ENCODE data around the gene MAX.

Gene MAX

GRCh38 chr14:65073605-65074201 lies 28.6 kb downstream of the MAX start:
- DNase-seq (ENCODE audit: low read depth), result no peak

- no peak for DNase-seq (ENCODE audit: low read depth)
Measured at GRCh38 chr14:65072937-65073336, 29.4 kb downstream of the MAX start.

GRCh38 chr14:65072256-65072655 lies 30.1 kb downstream of the MAX start:
- DNase-seq (ENCODE audit: low read depth), result no peak

GRCh38 chr14:65071544-65071943 lies 30.8 kb downstream of the MAX start:
- DNase-seq (ENCODE audit: low read depth), result no peak

- no peak for DNase-seq (ENCODE audit: low read depth)
Measured at GRCh38 chr14:65070471-65070976, 31.8 kb downstream of the MAX start.

GRCh38 chr14:65069874-65070413 lies 32.4 kb downstream of the MAX start:
- DNase-seq (ENCODE audit: low read depth), result no peak

- DNase-seq (ENCODE audit: low read depth), result no peak
Measured at GRCh38 chr14:65065719-65066118, 36.6 kb downstream of the MAX start.

- DNase-seq (ENCODE audit: low read depth), result no peak
Measured at GRCh38 chr14:65062096-65063075, 39.9 kb downstream of the MAX start.

GRCh38 chr14:65057695-65058094 lies 44.6 kb downstream of the MAX start:
- DNase-seq (ENCODE audit: low read depth), result no peak

GRCh38 chr14:65054471-65055085 lies 47.7 kb downstream of the MAX start:
- DNase-seq (ENCODE audit: low read depth), result no peak

- DNase-seq (ENCODE audit: low read depth), result no peak
Measured at GRCh38 chr14:65053466-65053865, 48.9 kb downstream of the MAX start.

GRCh38 chr14:65052832-65053231 lies 49.5 kb downstream of the MAX start:
- DNase-seq (ENCODE audit: low read depth), result no peak

- DNase-seq (ENCODE audit: low read depth), result no peak
Measured at GRCh38 chr14:65045709-65046108, 56.6 kb downstream of the MAX start.

GRCh38 chr14:65045006-65045405 lies 57.3 kb downstream of the MAX start:
- DNase-seq (ENCODE audit: low read depth), result no peak

GRCh38 chr14:65044596-65044959 lies 57.7 kb downstream of the MAX start:
- no peak for DNase-seq (ENCODE audit: low read depth)

- no peak for DNase-seq (ENCODE audit: low read depth)
Measured at GRCh38 chr14:65043893-65044595, 58.3 kb downstream of the MAX start.

- DNase-seq (ENCODE audit: low read depth), result no peak
Measured at GRCh38 chr14:65042731-65043372, 59.5 kb downstream of the MAX start.

- no peak for DNase-seq (ENCODE audit: low read depth)
Measured at GRCh38 chr14:65042296-65042695, 60.0 kb downstream of the MAX start.

- no peak for DNase-seq (ENCODE audit: low read depth)
Measured at GRCh38 chr14:65041434-65041915, 60.8 kb downstream of the MAX start.

- DNase-seq (ENCODE audit: low read depth), result no peak
Measured at GRCh38 chr14:65040666-65041433, 61.5 kb downstream of the MAX start.

Data from activated gamma-delta T cell treated with anti-CD3 and anti-CD28 coated beads, Interleukin-2, amount 50 U/mL, for 16 hours (primary cell).